Amniotic stem cell (primary cell): Measurements from ENCODE around the gene EPHB4.
"Not testable (repeated sequence)": the region's sequence is repeated elsewhere in the genome, so short reads cannot be mapped to it uniquely, and the experiment has no call there.

Experiments used
- DNase-seq: peaks from one replicate; lab custom pipeline; 2025; lab: John Stamatoyannopoulos, UW

EPHB4 gene

GRCh38 chr7:100785878-100786277, 41.4 kb downstream of the EPHB4 start:
- DNase-seq, result no peak

- no peak for DNase-seq
These were observed 43.5 kb downstream of the EPHB4 start for GRCh38 chr7:100783804-100784203.

- no peak for DNase-seq
These were observed 46.1 kb downstream of the EPHB4 start for GRCh38 chr7:100781255-100781654.

- no peak for DNase-seq
These were observed 48.0 kb downstream of the EPHB4 start for GRCh38 chr7:100779359-100779758.

GRCh38 chr7:100778061-100778621, 49.2 kb downstream of the EPHB4 start:
- DNase-seq, result no peak

GRCh38 chr7:100773491-100773890, 53.8 kb downstream of the EPHB4 start:
- DNase-seq, result no peak

- DNase-seq, result no peak
These were observed 58.5 kb downstream of the EPHB4 start for GRCh38 chr7:100768784-100769183.

- DNase-seq, result no peak
These were observed 62.1 kb downstream of the EPHB4 start for GRCh38 chr7:100765250-100765649.

GRCh38 chr7:100764841-100765240, 62.5 kb downstream of the EPHB4 start:
- DNase-seq, result no peak

- no peak for DNase-seq
These were observed 63.7 kb downstream of the EPHB4 start for GRCh38 chr7:100763556-100764140.

- not testable (repeated sequence) for DNase-seq
These were observed 64.5 kb downstream of the EPHB4 start for GRCh38 chr7:100762841-100763240.

GRCh38 chr7:100759357-100760171, 67.8 kb downstream of the EPHB4 start:
- no peak for DNase-seq

GRCh38 chr7:100753750-100754149, 73.6 kb downstream of the EPHB4 start:
- DNase-seq, result no peak

GRCh38 chr7:100752994-100753393, 74.3 kb downstream of the EPHB4 start:
- no peak for DNase-seq
